ENCODE data around the gene PAX8.

The PAX8 gene

GRCh38 chr2:113234721-113235346, 43.9 kb downstream of the PAX8 start:
- TF ChIP-seq ZFX (IDR thresholded peaks at IDR 0.05; ENCODE audit: borderline replicate concordance): no peak
- TF ChIP-seq CTCF (IDR thresholded peaks at IDR 0.05): no peak
- H3K27ac ChIP-seq: peak overlapping the region; percentile 67

GRCh38 chr2:113233593-113234550, 44.8 kb downstream of the PAX8 start:
- TF ChIP-seq CTCF (IDR thresholded peaks at IDR 0.05) (peak; percentile 25; the same call in 1 of the 2 replicates), ZFX (IDR thresholded peaks at IDR 0.05; ENCODE audit: borderline replicate concordance) (no peak)
- H3K27ac ChIP-seq: no peak overlapping the region; the same call in 1 of the 2 replicates

GRCh38 chr2:113232740-113233139, 46.0 kb downstream of the PAX8 start:
- TF ChIP-seq CTCF (IDR thresholded peaks at IDR 0.05): no peak
- TF ChIP-seq ZFX (IDR thresholded peaks at IDR 0.05; ENCODE audit: borderline replicate concordance): no peak
- H3K27ac ChIP-seq: no peak overlapping the region

GRCh38 chr2:113232123-113232522, 46.6 kb downstream of the PAX8 start:
- no peak overlapping the region for H3K27ac ChIP-seq
- TF ChIP-seq CTCF (IDR thresholded peaks at IDR 0.05) (no peak), ZFX (IDR thresholded peaks at IDR 0.05; ENCODE audit: borderline replicate concordance) (no peak)

GRCh38 chr2:113231064-113231463, 47.7 kb downstream of the PAX8 start:
- TF ChIP-seq ZFX (IDR thresholded peaks at IDR 0.05; ENCODE audit: borderline replicate concordance): no peak
- no peak for TF ChIP-seq CTCF (IDR thresholded peaks at IDR 0.05)

GRCh38 chr2:113230531-113230930, 48.2 kb downstream of the PAX8 start:
- no peak for TF ChIP-seq CTCF (IDR thresholded peaks at IDR 0.05)
- no peak for TF ChIP-seq ZFX (IDR thresholded peaks at IDR 0.05; ENCODE audit: borderline replicate concordance)
- no peak overlapping the region for H3K27ac ChIP-seq

More at GRCh38 chr2:113231064-113231463, 47.7 kb downstream of the PAX8 start:
- H3K27ac ChIP-seq: no peak overlapping the region

GRCh38 chr2:113229795-113230194, 48.9 kb downstream of the PAX8 start:
- H3K27ac ChIP-seq: no peak overlapping the region

More at GRCh38 chr2:113229795-113230194, 48.9 kb downstream of the PAX8 start:
- TF ChIP-seq ZFX (IDR thresholded peaks at IDR 0.05; ENCODE audit: borderline replicate concordance): no peak
- no peak for TF ChIP-seq CTCF (IDR thresholded peaks at IDR 0.05)

All from 22Rv1 (cell line).